Measurements from ENCODE around the gene ECSIT. TPM values are rescaled to one million over a fixed set of nuclear protein-coding genes. Genes with fewer than 3 reads are reported as not detected.

The ECSIT gene
- total RNA-seq, 1 experiment from 2014 or later = 56.4 TPM

DNA sequence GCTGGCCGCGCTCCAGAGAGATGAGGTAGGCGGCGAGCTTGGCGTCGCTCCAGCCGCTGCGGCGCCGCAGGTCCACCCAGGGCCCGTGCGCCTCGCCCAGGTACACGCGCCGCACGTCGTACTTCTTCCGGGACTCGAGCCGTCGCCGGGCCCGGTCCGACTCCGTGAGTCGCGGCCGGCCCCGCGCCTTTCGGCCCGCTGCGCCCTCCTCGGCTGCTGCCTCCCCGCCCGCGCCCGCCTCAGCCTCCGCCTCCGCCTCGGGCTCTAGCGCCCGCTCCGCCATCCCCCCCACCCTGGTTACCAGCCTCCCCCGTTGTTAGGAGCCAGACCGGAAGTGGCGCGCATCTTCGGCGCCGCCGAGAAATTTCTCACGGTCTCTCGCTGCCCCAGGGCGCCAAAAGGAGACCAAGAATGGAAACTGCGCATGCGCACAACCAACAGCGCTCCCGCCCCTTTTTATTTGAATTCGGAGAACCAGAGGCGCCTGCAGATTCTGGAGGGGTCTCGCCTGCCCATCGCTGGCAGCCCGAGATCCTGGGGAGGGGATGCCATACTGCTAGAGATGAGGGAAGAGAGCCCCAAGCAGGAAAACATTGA is 23.3 kb downstream of the ECSIT start, which contains the start of gene ZNF653 (continued):
- TF ChIP-seq, protein P1, sequence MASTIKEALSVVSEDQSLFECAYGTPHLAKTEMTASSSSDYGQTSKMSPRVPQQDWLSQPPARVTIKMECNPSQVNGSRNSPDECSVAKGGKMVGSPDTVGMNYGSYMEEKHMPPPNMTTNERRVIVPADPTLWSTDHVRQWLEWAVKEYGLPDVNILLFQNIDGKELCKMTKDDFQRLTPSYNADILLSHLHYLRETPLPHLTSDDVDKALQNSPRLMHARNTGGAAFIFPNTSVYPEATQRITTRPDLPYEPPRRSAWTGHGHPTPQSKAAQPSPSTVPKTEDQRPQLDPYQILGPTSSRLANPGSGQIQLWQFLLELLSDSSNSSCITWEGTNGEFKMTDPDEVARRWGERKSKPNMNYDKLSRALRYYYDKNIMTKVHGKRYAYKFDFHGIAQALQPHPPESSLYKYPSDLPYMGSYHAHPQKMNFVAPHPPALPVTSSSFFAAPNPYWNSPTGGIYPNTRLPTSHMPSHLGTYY (CRISPR knock-in tag; IDR thresholded peaks at IDR 0.05) = peak; percentile 48; the same call in 1 of the 2 replicates
- TF ChIP-seq, protein P2, sequence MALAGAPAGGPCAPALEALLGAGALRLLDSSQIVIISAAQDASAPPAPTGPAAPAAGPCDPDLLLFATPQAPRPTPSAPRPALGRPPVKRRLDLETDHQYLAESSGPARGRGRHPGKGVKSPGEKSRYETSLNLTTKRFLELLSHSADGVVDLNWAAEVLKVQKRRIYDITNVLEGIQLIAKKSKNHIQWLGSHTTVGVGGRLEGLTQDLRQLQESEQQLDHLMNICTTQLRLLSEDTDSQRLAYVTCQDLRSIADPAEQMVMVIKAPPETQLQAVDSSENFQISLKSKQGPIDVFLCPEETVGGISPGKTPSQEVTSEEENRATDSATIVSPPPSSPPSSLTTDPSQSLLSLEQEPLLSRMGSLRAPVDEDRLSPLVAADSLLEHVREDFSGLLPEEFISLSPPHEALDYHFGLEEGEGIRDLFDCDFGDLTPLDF (CRISPR knock-in tag; IDR thresholded peaks at IDR 0.05) = no peak
- TF ChIP-seq JUN (CRISPR knock-in tag; IDR thresholded peaks at IDR 0.05) (peak; percentile 53; the same call in 1 of the 2 replicates), SMAD4 (CRISPR knock-in tag; IDR thresholded peaks at IDR 0.05) (no peak), CREB1 (CRISPR knock-in tag; IDR thresholded peaks at IDR 0.05) (no peak), RORB (CRISPR knock-in tag; IDR thresholded peaks at IDR 0.05) (no peak), TEAD1 (CRISPR knock-in tag; IDR thresholded peaks at IDR 0.05) (0 out of 2 replicates have a peak, but pooled peaks have one; percentile 52), TP53 (CRISPR knock-in tag; IDR thresholded peaks at IDR 0.05) (no peak), TCF7 (CRISPR knock-in tag; IDR thresholded peaks at IDR 0.05; ENCODE audit: low read depth) (no peak), MXD4 (CRISPR knock-in tag; IDR thresholded peaks at IDR 0.05; ENCODE audit: borderline replicate concordance) (no peak), TEAD4 (CRISPR knock-in tag; IDR thresholded peaks at IDR 0.05) (no peak), ZBTB21 (CRISPR knock-in tag; IDR thresholded peaks at IDR 0.05; ENCODE audit: borderline replicate concordance) (0 out of 2 replicates have a peak, but pooled peaks have one; percentile 28), FOXK1 (CRISPR knock-in tag; IDR thresholded peaks at IDR 0.05) (peak; percentile 55), JAZF1 (CRISPR knock-in tag; IDR thresholded peaks at IDR 0.05) (no peak), NR1H2 (CRISPR knock-in tag; IDR thresholded peaks at IDR 0.05) (no peak)
- TF ChIP-seq, protein P3, sequence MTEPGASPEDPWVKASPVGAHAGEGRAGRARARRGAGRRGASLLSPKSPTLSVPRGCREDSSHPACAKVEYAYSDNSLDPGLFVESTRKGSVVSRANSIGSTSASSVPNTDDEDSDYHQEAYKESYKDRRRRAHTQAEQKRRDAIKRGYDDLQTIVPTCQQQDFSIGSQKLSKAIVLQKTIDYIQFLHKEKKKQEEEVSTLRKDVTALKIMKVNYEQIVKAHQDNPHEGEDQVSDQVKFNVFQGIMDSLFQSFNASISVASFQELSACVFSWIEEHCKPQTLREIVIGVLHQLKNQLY (CRISPR knock-in tag; IDR thresholded peaks at IDR 0.05) = no peak
- TF ChIP-seq, protein P4, sequence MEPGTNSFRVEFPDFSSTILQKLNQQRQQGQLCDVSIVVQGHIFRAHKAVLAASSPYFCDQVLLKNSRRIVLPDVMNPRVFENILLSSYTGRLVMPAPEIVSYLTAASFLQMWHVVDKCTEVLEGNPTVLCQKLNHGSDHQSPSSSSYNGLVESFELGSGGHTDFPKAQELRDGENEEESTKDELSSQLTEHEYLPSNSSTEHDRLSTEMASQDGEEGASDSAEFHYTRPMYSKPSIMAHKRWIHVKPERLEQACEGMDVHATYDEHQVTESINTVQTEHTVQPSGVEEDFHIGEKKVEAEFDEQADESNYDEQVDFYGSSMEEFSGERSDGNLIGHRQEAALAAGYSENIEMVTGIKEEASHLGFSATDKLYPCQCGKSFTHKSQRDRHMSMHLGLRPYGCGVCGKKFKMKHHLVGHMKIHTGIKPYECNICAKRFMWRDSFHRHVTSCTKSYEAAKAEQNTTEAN (CRISPR knock-in tag; IDR thresholded peaks at IDR 0.05) = no peak
- TF ChIP-seq, protein P5, sequence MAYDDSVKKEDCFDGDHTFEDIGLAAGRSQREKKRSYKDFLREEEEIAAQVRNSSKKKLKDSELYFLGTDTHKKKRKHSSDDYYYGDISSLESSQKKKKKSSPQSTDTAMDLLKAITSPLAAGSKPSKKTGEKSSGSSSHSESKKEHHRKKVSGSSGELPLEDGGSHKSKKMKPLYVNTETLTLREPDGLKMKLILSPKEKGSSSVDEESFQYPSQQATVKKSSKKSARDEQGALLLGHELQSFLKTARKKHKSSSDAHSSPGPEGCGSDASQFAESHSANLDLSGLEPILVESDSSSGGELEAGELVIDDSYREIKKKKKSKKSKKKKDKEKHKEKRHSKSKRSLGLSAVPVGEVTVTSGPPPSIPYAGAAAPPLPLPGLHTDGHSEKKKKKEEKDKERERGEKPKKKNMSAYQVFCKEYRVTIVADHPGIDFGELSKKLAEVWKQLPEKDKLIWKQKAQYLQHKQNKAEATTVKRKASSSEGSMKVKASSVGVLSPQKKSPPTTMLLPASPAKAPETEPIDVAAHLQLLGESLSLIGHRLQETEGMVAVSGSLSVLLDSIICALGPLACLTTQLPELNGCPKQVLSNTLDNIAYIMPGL (CRISPR knock-in tag; IDR thresholded peaks at IDR 0.05) = no peak; the same call in 1 of the 2 replicates
- TF ChIP-seq, protein P6, sequence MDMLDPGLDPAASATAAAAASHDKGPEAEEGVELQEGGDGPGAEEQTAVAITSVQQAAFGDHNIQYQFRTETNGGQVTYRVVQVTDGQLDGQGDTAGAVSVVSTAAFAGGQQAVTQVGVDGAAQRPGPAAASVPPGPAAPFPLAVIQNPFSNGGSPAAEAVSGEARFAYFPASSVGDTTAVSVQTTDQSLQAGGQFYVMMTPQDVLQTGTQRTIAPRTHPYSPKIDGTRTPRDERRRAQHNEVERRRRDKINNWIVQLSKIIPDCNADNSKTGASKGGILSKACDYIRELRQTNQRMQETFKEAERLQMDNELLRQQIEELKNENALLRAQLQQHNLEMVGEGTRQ (CRISPR knock-in tag; IDR thresholded peaks at IDR 0.05) = peak; percentile 18; the same call in 1 of the 2 replicates
- TF ChIP-seq, protein P7, sequence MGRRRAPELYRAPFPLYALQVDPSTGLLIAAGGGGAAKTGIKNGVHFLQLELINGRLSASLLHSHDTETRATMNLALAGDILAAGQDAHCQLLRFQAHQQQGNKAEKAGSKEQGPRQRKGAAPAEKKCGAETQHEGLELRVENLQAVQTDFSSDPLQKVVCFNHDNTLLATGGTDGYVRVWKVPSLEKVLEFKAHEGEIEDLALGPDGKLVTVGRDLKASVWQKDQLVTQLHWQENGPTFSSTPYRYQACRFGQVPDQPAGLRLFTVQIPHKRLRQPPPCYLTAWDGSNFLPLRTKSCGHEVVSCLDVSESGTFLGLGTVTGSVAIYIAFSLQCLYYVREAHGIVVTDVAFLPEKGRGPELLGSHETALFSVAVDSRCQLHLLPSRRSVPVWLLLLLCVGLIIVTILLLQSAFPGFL (CRISPR knock-in tag; IDR thresholded peaks at IDR 0.05; ENCODE audit: borderline replicate concordance) = no peak
